Cardiac muscle cell (in vitro differentiated cells and primary cell): ENCODE results near the gene KRT1. TPM values are rescaled to one million over a fixed set of nuclear protein-coding genes. Genes with fewer than 3 reads are reported as not detected.

Experiments
- DNase-seq, 2 donors: peaks; one replicate each; pipeline versions ENCODE4 v3.0.0 to v3.0.0-alpha.2; 2010 to 2017; ENCODE audit warnings: low read depth in 1 of 2, low spot score in 1 of 2
- H3K27ac ChIP-seq: fragments of 200-600 bp; sonication (generic); 2 replicates; pipeline ENCODE4 v1.5.1; 2016
- H3K27me3 ChIP-seq: fragments of 200-600 bp; sonication (generic); 2 replicates; pipeline ENCODE4 v1.6.0; 2016; ENCODE audit warnings: control low read depth
- H3K36me3 ChIP-seq: fragments of 200-600 bp; sonication (generic); 2 replicates; pipeline ENCODE4 v1.5.1; 2016; ENCODE audit warnings: control low read depth
- H3K4me1 ChIP-seq: fragments of 200-600 bp; sonication (generic); 2 replicates; pipeline ENCODE4 v1.8.1; 2017; ENCODE audit warnings: low read depth, mild to moderate bottlenecking, mixed run types
- H3K4me3 ChIP-seq: fragments of 200-600 bp; sonication (generic); 2 replicates; pipeline ENCODE4 v1.5.1; 2016; ENCODE audit warnings: mild to moderate bottlenecking
- H3K9me3 ChIP-seq: fragments of 200-600 bp; sonication (generic); 2 replicates; pipeline ENCODE4 v1.5.1; 2017; ENCODE audit warnings: low read depth, mild to moderate bottlenecking, control low read depth
- CTCF ChIP-seq: IDR thresholded peaks from 2 replicates; pipeline ENCODE4 v1.5.1; 2012; ENCODE audit warnings: low read depth, mild to moderate bottlenecking, low read length
- polyA plus RNA-seq: library from polyadenylated mRNA; unstranded; fragments of >200 nt; fragmentation: Nextera tagmentation; extraction: Ambion mirVana; gene quantifications from 2 replicates; pipeline ENCODE4 v1.2.1, GENCODE V29; 2016
- total RNA-seq: library from RNA; depleted of rRNA; stranded (reverse); fragments of >200 nt; gene quantifications from 2 replicates; pipeline ENCODE4 v1.2.3, GENCODE V29; 2016

The KRT1 gene
- total and polyA plus RNA-seq, 2 experiments from 2014 or later, result not detected

GRCh38 chr12:52661668-52662067, 18.5 kb downstream of the KRT1 start:
- H3K4me3 ChIP-seq, result no peak overlapping the region
- no peak for TF ChIP-seq CTCF
- H3K9me3 ChIP-seq, result no peaks in the 10 kb centered on the region
- DNase-seq, result no peak
- no peaks in the 10 kb centered on the region for H3K4me1 ChIP-seq
- no peak overlapping the region for H3K27ac ChIP-seq
- peaks cover 28% of the 10 kb centered on the region for H3K27me3 ChIP-seq
- H3K36me3 ChIP-seq, result no peaks in the 10 kb centered on the region

- Histone ChIP-seq H3K36me3 (no peaks in the 10 kb centered on the region), H3K27me3 (peaks cover 22% of the 10 kb centered on the region), H3K4me1 (no peaks in the 10 kb centered on the region), H3K27ac (no peak overlapping the region), H3K4me3 (no peak overlapping the region), H3K9me3 (no peaks in the 10 kb centered on the region)
- TF ChIP-seq CTCF, result no peak
- DNase-seq, result no peak
Measured at GRCh38 chr12:52660934-52661499, 19.2 kb downstream of the KRT1 start.

GRCh38 chr12:52659951-52660350, 20.3 kb downstream of the KRT1 start:
- no peak overlapping the region for H3K27ac ChIP-seq
- no peak overlapping the region for H3K4me3 ChIP-seq

GRCh38 chr12:52659395-52659794, 20.8 kb downstream of the KRT1 start:
- no peaks in the 10 kb centered on the region for H3K9me3 ChIP-seq
- H3K27me3 ChIP-seq, result peaks cover 25% of the 10 kb centered on the region
- no peak overlapping the region for H3K4me3 ChIP-seq
- peaks cover 4% of the 10 kb centered on the region for H3K4me1 ChIP-seq
- H3K27ac ChIP-seq, result no peak overlapping the region
- H3K36me3 ChIP-seq, result no peaks in the 10 kb centered on the region
- DNase-seq, result no peak
- TF ChIP-seq CTCF, result no peak

More at GRCh38 chr12:52659951-52660350, 20.3 kb downstream of the KRT1 start:
- DNase-seq, result no peak
- H3K36me3 ChIP-seq, result no peaks in the 10 kb centered on the region
- no peak for TF ChIP-seq CTCF
- peaks cover 21% of the 10 kb centered on the region for H3K27me3 ChIP-seq
- H3K4me1 ChIP-seq, result peaks cover 4% of the 10 kb centered on the region
- no peaks in the 10 kb centered on the region for H3K9me3 ChIP-seq

GRCh38 chr12:52658196-52658595, 22.0 kb downstream of the KRT1 start:
- H3K4me1 ChIP-seq, result peaks cover 4% of the 10 kb centered on the region
- no peaks in the 10 kb centered on the region for H3K36me3 ChIP-seq
- no peak for DNase-seq
- H3K9me3 ChIP-seq, result no peaks in the 10 kb centered on the region
- TF ChIP-seq CTCF, result no peak
- H3K4me3 ChIP-seq, result no peak overlapping the region
- peaks cover 26% of the 10 kb centered on the region for H3K27me3 ChIP-seq
- H3K27ac ChIP-seq, result no peak overlapping the region
